Prostate gland (tissue), 2 donors: Measurements from ENCODE around the gene LTV1.

Experiments
- CTCF ChIP-seq, 4 experiments: fragments of 200-600 bp in 2 of 4; fragments of 450-650 bp in 2 of 4; sonication (generic) in 2 of 4; IDR thresholded peaks; 1 replicate in 3 of 4; 2 replicates in 1 of 4; pipeline ENCODE4 v1.5.1; 2016 to 2019; ENCODE audit warnings: antibody characterized with exemption in 4 of 4, mild to moderate bottlenecking in 2 of 4, moderate library complexity in 2 of 4
- POLR2A ChIP-seq: fragments of 450-650 bp; IDR thresholded peaks from one replicate; pipeline ENCODE4 v1.6.1; 2016; ENCODE audit warnings: antibody characterized with exemption, mild to moderate bottlenecking
- POLR2AphosphoS5 ChIP-seq: sonication (generic); formaldehyde crosslinking; IDR thresholded peaks from one replicate; pipeline ENCODE4 v1.6.1; 2017; ENCODE audit warnings: antibody characterized with exemption

GRCh38 chr6:143822584-143823024 lies 20.5 kb upstream of the LTV1 start:
- TF ChIP-seq CTCF (IDR thresholded peaks at IDR 0.05) (no peak), POLR2AphosphoS5 (no peak), POLR2A (no peak)
